Jurkat, Clone E6-1 (cell line): ENCODE results near the gene F10.

Experiments
- DNase-seq: peaks from one replicate; pipeline ENCODE4 v3.0.0-alpha.2; 2011; ENCODE audit warnings: low read depth, low spot score
- H3K4me3 ChIP-seq: 2 replicates; pipeline ENCODE4 v1.5.1; 2011; ENCODE audit warnings: mild to moderate bottlenecking, low read length, control low read depth, moderate library complexity

F10 gene

DNA sequence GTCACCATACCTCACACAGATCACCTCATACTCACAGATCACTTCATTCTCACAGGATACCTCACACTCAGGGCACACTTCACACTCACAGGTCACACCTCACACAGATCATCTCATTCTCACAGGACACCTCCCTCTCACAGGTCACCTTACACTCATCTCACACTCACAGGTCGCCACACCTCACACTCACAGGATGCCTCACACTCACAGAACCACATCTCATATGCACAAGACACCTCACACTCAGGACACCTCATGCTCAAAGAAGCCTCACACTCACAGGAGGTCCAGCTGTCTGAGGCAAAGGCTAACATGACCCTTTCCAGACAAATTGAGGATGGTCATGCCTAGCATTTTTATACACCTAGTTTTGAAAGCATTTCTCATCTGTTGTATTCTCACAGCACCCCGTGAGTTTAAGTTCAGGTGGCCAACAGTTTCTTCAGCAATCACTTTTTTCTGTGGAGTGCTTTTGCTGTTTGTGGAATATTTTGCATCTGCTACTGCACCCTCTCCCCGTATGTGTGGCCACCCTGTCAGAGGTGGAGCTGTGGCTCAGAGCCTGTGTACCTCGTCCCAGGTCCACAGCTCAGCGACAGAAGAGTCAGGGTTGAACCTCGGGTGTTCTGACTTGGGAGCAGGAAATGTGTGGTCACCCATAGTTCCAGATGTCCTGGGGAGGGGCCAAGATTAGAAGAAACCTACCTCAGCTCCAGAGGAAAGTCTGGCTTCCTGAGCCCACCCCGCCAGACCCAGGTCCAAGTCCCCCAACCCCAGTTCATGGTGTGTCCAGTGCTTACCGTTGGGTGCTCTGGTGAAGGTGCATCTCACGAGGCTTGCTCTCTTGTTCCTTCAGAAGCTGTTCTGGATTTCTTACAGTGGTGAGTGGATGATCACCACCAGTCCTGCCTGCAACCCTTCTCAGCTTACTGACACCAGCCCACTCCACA is 9.4 kb upstream of the F10 start:
- no peak overlapping the region for H3K4me3 ChIP-seq
- DNase-seq: no peak

DNA sequence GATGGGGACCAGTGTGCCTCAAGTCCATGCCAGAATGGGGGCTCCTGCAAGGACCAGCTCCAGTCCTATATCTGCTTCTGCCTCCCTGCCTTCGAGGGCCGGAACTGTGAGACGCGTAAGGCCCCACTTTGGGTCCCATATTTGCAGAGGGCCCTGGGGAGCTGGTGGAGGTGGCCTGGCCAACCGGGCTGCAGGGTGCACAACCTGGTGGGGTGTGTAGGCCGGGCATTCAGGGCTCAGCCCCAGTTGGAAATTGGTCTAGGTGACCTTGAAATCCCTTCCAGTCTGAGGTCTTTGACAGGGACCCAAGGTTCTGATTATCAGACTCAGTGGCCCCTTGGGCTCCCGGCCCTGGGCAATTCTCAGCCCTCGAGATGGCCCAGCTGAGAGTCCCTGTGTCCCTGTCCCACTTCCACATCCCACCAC is 8.7 kb upstream of the F10 start:
- no peak for DNase-seq

GRCh38 chr13:113114511-113115362 is 7.9 kb upstream of the F10 start:
- H3K4me3 ChIP-seq: no peak overlapping the region
- DNase-seq: no peak

More for the DNA sequence above, 8.7 kb upstream of the F10 start:
- H3K4me3 ChIP-seq: no peak overlapping the region

- DNase-seq: no peak
These were observed 7.0 kb upstream of the F10 start for GRCh38 chr13:113115363-113116205.

DNA sequence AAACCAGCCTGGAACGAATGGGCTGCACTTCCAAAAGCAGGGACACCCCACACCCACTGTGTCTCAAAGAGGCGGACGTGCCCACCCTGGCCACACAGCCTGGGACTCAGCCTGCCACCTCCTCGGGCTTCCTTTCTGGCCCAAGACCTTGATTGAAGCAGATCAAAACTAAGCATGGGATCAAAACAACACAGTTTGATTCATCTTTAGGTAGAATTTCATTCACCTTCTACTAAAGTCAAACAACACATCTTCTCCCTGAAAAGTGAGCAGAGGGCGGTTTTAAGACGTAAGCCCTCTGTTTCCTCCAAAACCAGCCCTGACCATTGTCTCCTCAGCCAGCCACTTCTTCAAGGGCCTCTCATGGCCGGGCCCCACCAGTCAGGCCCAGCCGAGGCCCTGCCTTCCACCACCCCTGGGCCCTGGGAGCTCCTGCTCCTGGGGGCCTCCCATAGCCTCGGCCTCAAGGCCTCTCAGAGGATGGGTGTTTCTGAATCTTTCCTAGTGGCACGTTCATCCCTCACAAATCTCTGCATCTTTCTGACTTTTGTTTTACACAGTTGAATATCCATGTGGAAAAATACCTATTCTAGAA is 6.3 kb upstream of the F10 start:
- no peak for DNase-seq

More at GRCh38 chr13:113115363-113116205, 7.0 kb upstream of the F10 start:
- H3K4me3 ChIP-seq: no peak overlapping the region

DNA sequence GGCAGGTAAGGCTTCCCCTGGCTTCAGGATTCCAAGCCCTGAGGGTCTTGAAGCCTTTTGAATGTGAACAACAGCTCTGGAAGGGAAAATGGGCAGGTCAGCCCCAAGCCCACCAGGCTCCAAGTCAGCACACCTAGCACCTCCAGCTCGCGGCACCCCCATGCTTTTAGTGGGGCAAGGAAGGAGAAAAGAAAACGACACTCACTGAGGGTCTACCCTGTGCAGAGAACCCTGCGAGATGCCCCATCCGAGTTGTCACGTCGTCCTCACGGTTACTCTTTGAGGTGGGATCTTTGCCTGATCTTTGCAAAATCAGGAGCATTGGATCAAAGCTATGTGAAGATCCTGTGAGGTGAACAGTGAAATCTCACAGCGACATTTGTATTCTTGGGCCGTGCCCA is 5.7 kb upstream of the F10 start:
- H3K4me3 ChIP-seq: no peak overlapping the region

More for the DNA sequence above, 6.3 kb upstream of the F10 start:
- H3K4me3 ChIP-seq: no peak overlapping the region

DNA sequence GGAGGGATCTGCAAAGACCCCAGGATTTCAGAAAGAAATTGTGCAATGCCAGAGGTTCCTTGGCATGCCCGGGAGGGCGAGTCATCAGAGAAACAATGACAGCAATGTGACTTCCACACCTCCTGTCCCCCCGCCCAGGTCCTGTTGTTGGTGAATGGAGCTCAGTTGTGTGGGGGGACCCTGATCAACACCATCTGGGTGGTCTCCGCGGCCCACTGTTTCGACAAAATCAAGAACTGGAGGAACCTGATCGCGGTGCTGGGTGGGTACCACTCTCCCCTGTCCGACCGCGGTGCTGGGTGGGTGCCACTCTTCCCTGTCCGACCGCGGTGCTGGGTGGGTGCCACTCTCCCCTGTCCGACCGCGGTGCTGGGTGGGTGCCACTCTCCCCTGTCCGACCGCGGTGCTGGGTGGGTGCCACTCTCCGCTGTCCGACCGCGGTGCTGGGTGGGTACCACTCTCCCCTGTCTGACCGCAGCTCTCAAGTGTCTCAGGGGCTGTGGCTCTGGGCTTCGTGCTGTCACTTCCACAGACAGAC is 5.2 kb upstream of the F10 start:
- no peak overlapping the region for H3K4me3 ChIP-seq
- DNase-seq: no peak

More for the DNA sequence above, 5.7 kb upstream of the F10 start:
- DNase-seq: no peak

GRCh38 chr13:113117911-113118260 is 4.7 kb upstream of the F10 start:
- no peak overlapping the region for H3K4me3 ChIP-seq
- no peak for DNase-seq

DNA sequence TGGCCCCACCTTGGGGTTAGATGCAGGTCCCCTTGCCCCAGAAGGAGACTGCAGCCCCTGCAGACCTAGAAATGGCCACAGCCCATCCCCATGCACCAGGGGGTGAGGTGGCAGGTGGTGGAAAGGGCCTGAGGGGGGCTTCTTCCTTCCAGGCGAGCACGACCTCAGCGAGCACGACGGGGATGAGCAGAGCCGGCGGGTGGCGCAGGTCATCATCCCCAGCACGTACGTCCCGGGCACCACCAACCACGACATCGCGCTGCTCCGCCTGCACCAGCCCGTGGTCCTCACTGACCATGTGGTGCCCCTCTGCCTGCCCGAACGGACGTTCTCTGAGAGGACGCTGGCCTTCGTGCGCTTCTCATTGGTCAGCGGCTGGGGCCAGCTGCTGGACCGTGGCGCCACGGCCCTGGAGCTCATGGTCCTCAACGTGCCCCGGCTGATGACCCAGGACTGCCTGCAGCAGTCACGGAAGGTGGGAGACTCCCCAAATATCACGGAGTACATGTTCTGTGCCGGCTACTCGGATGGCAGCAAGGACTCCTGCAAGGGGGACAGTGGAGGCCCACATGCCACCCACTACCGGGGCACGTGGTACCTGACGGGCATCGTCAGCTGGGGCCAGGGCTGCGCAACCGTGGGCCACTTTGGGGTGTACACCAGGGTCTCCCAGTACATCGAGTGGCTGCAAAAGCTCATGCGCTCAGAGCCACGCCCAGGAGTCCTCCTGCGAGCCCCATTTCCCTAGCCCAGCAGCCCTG is 4.2 kb upstream of the F10 start:
- H3K4me3 ChIP-seq: no peak overlapping the region
- no peak for DNase-seq

- DNase-seq: no peak
- H3K4me3 ChIP-seq: no peak overlapping the region
These were observed 3.3 kb upstream of the F10 start for GRCh38 chr13:113119166-113119821.

- no peak for DNase-seq
- H3K4me3 ChIP-seq: no peak overlapping the region
These were observed 2.8 kb upstream of the F10 start for GRCh38 chr13:113119822-113120189.

DNA sequence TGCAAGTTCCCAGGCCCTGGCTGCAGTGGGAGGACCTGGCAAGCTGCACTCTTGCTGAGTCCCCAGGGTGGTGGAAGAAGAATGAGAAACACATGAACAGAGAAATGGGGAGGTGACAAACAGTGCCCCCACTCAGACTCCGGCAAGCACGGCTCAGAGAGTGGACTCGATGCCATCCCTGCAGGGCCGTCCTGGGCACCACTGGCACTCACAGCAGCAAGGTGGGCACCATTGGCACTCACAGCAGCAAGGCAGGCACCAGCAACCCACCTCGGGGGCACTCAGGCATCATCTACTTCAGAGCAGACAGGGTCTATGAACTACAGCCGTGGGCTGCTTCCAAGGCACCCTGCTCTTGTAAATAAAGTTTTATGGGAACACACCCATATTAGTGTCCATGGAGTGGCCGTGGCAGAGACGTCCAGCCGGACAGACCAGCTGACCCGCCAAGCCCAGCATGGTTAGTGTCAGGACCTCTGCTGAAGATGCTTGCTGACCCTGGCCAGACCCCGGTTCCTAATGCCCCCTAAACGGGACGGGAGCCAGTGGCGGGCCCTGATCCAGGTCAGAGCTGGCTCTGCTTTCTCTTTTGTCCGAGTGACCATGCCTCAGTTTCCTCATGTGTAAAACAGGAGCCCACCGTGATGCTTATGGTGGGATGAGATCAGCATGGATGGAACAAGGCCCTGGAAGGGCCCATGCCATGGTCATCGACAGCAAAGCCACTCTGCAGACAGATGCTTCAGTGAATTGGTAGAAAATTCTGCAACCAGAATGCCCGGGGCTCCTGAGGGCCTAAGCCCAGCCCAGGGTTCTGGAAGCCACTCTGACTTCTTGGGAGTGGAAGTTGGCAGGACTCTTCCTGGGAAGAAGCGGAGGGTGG is 2.1 kb upstream of the F10 start:
- H3K4me3 ChIP-seq: no peak overlapping the region
- no peak for DNase-seq

DNA sequence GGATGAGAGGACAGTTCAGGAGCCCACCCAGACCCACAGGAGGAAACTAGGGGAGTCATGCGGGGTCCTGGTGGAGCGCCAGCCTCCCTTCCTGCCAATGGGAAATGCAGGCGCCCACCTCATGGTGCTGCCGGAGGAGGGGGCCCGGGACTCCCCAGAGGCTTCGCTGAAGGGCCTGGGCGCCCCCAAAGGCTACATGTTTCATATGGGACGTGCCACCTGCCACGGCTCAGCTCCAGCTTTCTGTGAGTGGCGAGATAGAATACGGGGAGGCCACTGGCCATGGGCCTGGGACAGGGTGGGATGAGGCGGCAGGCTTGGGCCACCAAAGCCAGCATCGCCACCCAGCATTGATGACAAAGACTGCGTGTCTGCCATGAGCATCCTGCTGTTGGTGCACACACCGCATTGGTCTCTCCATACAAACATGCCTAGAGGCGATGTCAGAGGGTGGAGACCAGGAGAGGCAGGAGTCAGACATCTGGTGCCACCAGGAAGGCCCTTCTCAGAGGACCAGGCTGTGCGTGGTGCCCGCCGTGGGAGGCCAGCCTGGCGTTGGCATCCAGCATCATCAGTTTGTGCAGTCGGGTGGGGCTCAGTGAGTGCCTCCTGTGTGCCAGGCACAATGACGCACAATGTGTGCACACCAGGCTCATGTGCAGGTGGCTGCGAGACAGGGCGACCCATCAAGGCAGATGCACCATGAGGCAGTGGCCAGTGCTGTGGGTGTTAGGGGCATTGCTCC is 1.2 kb upstream of the F10 start:
- no peak overlapping the region for H3K4me3 ChIP-seq
- DNase-seq: no peak

DNA sequence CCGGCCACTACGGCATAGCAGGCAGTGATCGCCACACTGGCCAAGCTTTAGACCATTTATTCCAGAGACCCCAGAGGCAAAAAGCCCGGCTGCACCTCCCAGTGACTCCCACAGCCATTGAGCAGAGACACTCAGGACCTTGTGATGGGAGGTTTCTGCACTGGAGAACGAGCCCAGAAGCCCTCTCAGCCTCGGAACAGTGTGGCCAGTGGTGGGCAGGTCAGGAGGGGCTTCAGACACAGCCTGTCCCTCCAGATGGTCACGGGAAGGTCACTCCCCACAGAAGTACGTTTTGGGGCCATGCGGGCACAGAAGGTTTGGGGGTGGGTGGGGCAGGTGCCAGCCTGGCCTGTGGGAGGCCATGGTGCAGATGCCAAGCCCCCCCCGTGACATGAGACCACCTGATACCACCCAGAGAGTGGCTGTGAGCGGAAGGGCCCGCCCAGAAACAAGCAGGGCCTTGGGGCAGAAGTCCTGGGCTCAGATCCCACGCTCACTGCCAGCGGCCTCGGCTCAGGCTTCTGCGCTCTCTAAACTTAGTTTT is 599 bp upstream of the F10 start:
- no peak for DNase-seq
- H3K4me3 ChIP-seq: no peak overlapping the region
